Loucy (cell line): ENCODE data around the gene TMEM178B.

Experiments used
- CTCF ChIP-seq: fragments of 200-600 bp; sonication (generic); conservative IDR thresholded peaks from 2 replicates; pipeline ENCODE4 v1.5.1; 2014; ENCODE audit warnings: mild to moderate bottlenecking, antibody characterized with exemption, low read length
- EZH2phosphoT487 ChIP-seq: fragments of 200-600 bp; IDR thresholded peaks from 2 replicates; pipeline ENCODE4 v1.6.1; 2018; ENCODE audit warnings: antibody characterized with exemption, mild to moderate bottlenecking, moderate library complexity, borderline replicate concordance

DNA sequence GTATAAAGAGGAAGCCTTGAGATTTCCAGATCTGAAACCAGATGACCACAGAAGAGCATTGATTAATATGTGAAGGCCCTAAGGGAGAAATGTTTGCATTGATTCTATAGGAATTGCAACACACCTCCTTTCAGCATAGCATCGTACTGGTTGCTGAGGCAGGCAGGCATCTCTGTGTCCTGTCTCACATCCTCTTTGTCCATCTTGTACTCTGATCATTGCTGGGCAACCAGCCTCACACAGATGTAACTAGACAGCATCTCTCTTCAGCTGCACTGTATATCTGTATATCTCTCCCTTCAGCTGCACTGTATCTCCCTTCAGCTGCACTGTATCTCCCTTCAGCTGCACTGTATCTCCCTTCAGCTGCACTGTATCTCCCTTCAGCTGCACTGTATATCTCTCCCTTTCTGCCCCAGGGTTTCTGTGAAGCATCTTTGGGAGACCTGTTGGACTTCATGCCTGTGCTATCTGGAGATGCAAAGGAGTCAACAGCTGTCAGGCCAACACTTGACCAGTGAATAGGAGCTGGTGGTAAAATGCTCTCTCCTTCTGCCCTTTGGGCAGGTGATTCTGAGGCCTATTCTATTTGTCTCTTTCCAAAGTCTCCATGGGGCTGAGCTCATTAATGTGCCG is 40.3 kb downstream of the TMEM178B start:
- no peak for TF ChIP-seq CTCF
- TF ChIP-seq EZH2phosphoT487: no peak
